Measurements from ENCODE around the gene PLB1. TPM values are rescaled to one million over a fixed set of nuclear protein-coding genes. Genes with fewer than 3 reads are reported as not detected.

The PLB1 gene
- total and polyA plus RNA-seq, 9 of the 15 experiments (the other 6 are each of a cell fraction or from before 2014, with no cell fraction given), result 0.01 to 0.09 (median 0.07) TPM; not detected in 2

GRCh38 chr2:28653892-28654662 is 158.2 kb downstream of the PLB1 start (continued):
- TF ChIP-seq RAD21 (CRISPR knock-in tag; conservative IDR thresholded peaks at IDR 0.05 in 1 of 2, IDR thresholded peaks at IDR 0.05 in 1 of 2) (no peak), SRF (CRISPR knock-in tag; IDR thresholded peaks at IDR 0.05) (no peak), ILK (tag; IDR thresholded peaks at IDR 0.05; ENCODE audit: borderline replicate concordance, low read depth) (no peak), CBX5 (IDR thresholded peaks at IDR 0.05; ENCODE audit: borderline replicate concordance, low read depth) (no peak), HSF4 (CRISPR knock-in tag; IDR thresholded peaks at IDR 0.05; ENCODE audit: borderline replicate concordance) (no peak), MEF2A (IDR thresholded peaks at IDR 0.05; ENCODE audit: control insufficient read depth, low read depth, low read length) (no peak), SMARCA4 (IDR thresholded peaks at IDR 0.05) (no peak), MAFF (IDR thresholded peaks at IDR 0.05; ENCODE audit: low read length) (no peak), POLR2G (IDR thresholded peaks at IDR 0.05; ENCODE audit: low read depth, low read length) (no peak), TCF3 (CRISPR knock-in tag; IDR thresholded peaks at IDR 0.05) (no peak), ZNF668 (CRISPR knock-in tag; IDR thresholded peaks at IDR 0.05) (no peak)

Data from K562 (cell line).